ENCODE measurements around the gene CDC25B. TPM values are rescaled to one million over a fixed set of nuclear protein-coding genes. Genes with fewer than 3 reads are reported as not detected.

Gene CDC25B
- total and polyA plus RNA-seq, 2 of the 8 experiments (the other 6 are each of a cell fraction or from before 2014, with no cell fraction given), result 21.7 to 31.2 TPM

GRCh38 chr20:3763671-3764601 is 32.2 kb upstream of the CDC25B start:
- H2BK20ac ChIP-seq (ENCODE audit: low read length), result no peak overlapping the region
- H3K79me1 ChIP-seq (ENCODE audit: low read depth, low read length), result peaks cover 22% of the 10 kb centered on the region
- no peak overlapping the region for H4K8ac ChIP-seq (ENCODE audit: extremely low read depth, insufficient read depth, low read length)
- DNase-seq (ENCODE audit: low read depth in 1 of 2, low spot score in 2 of 2) (no peak), FAIRE-seq (no peak)
- H3K9ac ChIP-seq (replicated peaks in 1 of 4; ENCODE audit: extremely low read depth in 1 of 4, low read depth in 3 of 4, low read length in 3 of 4), result no peak overlapping the region; a peak in 1 of 7 replicates
- no peak overlapping the region for H2AFZ ChIP-seq (ENCODE audit: low read length)
- no peak overlapping the region for H2BK120ac ChIP-seq (replicated peaks; ENCODE audit: low read depth, low read length)
- H4K20me1 ChIP-seq (replicated peaks in 1 of 2; ENCODE audit: control insufficient read depth in 1 of 2, insufficient read depth in 2 of 2, low read length in 2 of 2), result peaks cover 1 to 10% of the 10 kb centered on the region in 2 experiments
- peaks cover 12% of the 10 kb centered on the region; the same call in 1 of the 2 replicates for H3K23me2 ChIP-seq (ENCODE audit: low read depth, low read length)
- peaks cover 0 to 30% of the 10 kb centered on the region in 2 experiments; a peak in 1 of 4 replicates for H3K79me2 ChIP-seq (ENCODE audit: control insufficient read depth in 1 of 2, insufficient read depth in 2 of 2, low read length in 2 of 2)
- WGBS, 2 experiments (ENCODE audit: extremely low coverage in 1 of 2, insufficient coverage in 1 of 2, insufficient read length in 1 of 2, insufficient replicate concordance in 2 of 2, low coverage in 1 of 2, low lambda C conversion rate in 2 of 2, missing lambda C conversion rate in 1 of 2), result 97% methylated on average over 8 of the region's 8 CpGs; no CpG with 5 or more reads in 1 of the 2 experiments
- POLR2A ChIA-PET (ENCODE audit: partially characterized antibody), result interaction anchor here (1.2 to 4.4 kb wide), 3 partner anchors 8 to 15 kb away, joined by 3 to 46 read pairs (median 4); no protein-coding TSS in a partner anchor
- no peak overlapping the region for H2BK12ac ChIP-seq (ENCODE audit: low read depth, low read length)
- peaks cover 3 to 14% (median 6%) of the 10 kb centered on the region in 4 experiments; a peak in 6 of 7 replicates for H3K4me1 ChIP-seq (replicated peaks in 1 of 4; ENCODE audit: control insufficient read depth in 3 of 4, insufficient read depth in 4 of 4, low read length in 3 of 4)
- H3K36me3 ChIP-seq (ENCODE audit: control insufficient read depth in 2 of 4, insufficient read depth in 4 of 4, low read length in 3 of 4), result peaks cover 0 to 6% (median 0%) of the 10 kb centered on the region in 4 experiments; a peak in 1 of 8 replicates
- H3K9me3 ChIP-seq (ENCODE audit: insufficient read depth in 2 of 2, low read depth in 1 of 2, low read length in 1 of 2), result no peaks in the 10 kb centered on the region
- H4K91ac ChIP-seq (replicated peaks; ENCODE audit: insufficient read length, low read length), result no peak overlapping the region
- no peak overlapping the region for H2AK5ac ChIP-seq (ENCODE audit: low read depth, low read length)
- no peak overlapping the region for H3K27ac ChIP-seq (ENCODE audit: low read depth, low read length)
- H3K18ac ChIP-seq (ENCODE audit: extremely low read depth, low read length), result no peak overlapping the region
- H3K23ac ChIP-seq (ENCODE audit: insufficient read length), result no peak overlapping the region
- H3K4ac ChIP-seq (replicated peaks; ENCODE audit: insufficient read length, low read depth, low read length), result no peak overlapping the region
- H3K56ac ChIP-seq (replicated peaks; ENCODE audit: insufficient read length, low read depth, low read length), result no peak overlapping the region
- no peak overlapping the region for H3K14ac ChIP-seq (ENCODE audit: insufficient read length)
- CTCF ChIA-PET (ENCODE audit: partially characterized antibody), result interaction anchor here (1.1 to 14.2 kb wide), 6 partner anchors 12 to 87 kb away, joined by 3 to 277 read pairs (median 6); partner anchors contain the start of gene AP5S1
- H3K4me3 ChIP-seq (ENCODE audit: extremely low read depth in 1 of 4, insufficient read depth in 2 of 4, low read depth in 3 of 4, low read length in 4 of 4), result no peak overlapping the region
- H3K4me2 ChIP-seq (ENCODE audit: insufficient read depth in 1 of 2, low read depth in 2 of 2, low read length in 2 of 2), result no peak overlapping the region
- H2BK15ac ChIP-seq (ENCODE audit: low read length), result no peak overlapping the region
- no peaks in the 10 kb centered on the region for H3K27me3 ChIP-seq (replicated peaks in 1 of 4; ENCODE audit: control insufficient read depth in 3 of 4, extremely low read depth in 1 of 4, insufficient read depth in 3 of 4, low read length in 3 of 4)
- no peak overlapping the region for H4K5ac ChIP-seq (ENCODE audit: insufficient read length, low read depth, low read length)
- H2BK5ac ChIP-seq (ENCODE audit: low read depth, low read length), result no peak overlapping the region
- TF ChIP-seq NRF1 (IDR thresholded peaks at IDR 0.05; ENCODE audit: low read depth, low read length), result no peak
- TF ChIP-seq POLR2A (IDR thresholded peaks at IDR 0.05; ENCODE audit: control extremely low read depth in 1 of 2, low read depth in 2 of 2, low read length in 2 of 2), result no peak
- no peak for TF ChIP-seq CHD2 (IDR thresholded peaks at IDR 0.05; ENCODE audit: low read length)
- no peak for TF ChIP-seq BRCA1 (IDR thresholded peaks at IDR 0.05; ENCODE audit: low read depth, low read length)
- TF ChIP-seq E2F6 (IDR thresholded peaks at IDR 0.05), result no peak
- no peak for TF ChIP-seq SP4 (IDR thresholded peaks at IDR 0.05; ENCODE audit: low read length)
- TF ChIP-seq MAFK (IDR thresholded peaks at IDR 0.05; ENCODE audit: low read depth, low read length), result no peak
- no peak for TF ChIP-seq SAP30 (IDR thresholded peaks at IDR 0.05; ENCODE audit: insufficient read depth, insufficient replicate concordance, low read length)
- no peak for TF ChIP-seq TEAD4 (IDR thresholded peaks at IDR 0.05; ENCODE audit: low read depth, low read length)
- TF ChIP-seq EP300 (IDR thresholded peaks at IDR 0.05; ENCODE audit: borderline replicate concordance in 1 of 2, low read depth in 2 of 2, low read length in 2 of 2), result no peak
- TF ChIP-seq KDM1A (IDR thresholded peaks at IDR 0.05; ENCODE audit: borderline replicate concordance, low read length), result no peak

Data from H1 (cell line).